Measurements from ENCODE around the gene NOX4. TPM values are rescaled to one million over a fixed set of nuclear protein-coding genes. Genes with fewer than 3 reads are reported as not detected.
"Not testable (repeated sequence)": the region's sequence is repeated elsewhere in the genome, so short reads cannot be mapped to it uniquely, and the experiment has no call there.

NOX4 gene
- total RNA-seq, 4 donors from 2014 or later = 3.9 to 23.7 (median 5.6) TPM

- H3K27ac ChIP-seq = no peak overlapping the region
- H3K4me3 ChIP-seq = no peak overlapping the region
- no peak for ATAC-seq
- TF ChIP-seq POLR2A (IDR thresholded peaks at IDR 0.05) (no peak), CTCF (IDR thresholded peaks at IDR 0.05) (no peak)
- no peaks in the 10 kb centered on the region for H3K27me3 ChIP-seq
- no peaks in the 10 kb centered on the region for H3K4me1 ChIP-seq
- no peaks in the 10 kb centered on the region for H3K36me3 ChIP-seq
- H3K9me3 ChIP-seq = peaks cover 0 to 6% (median 0%) of the 10 kb centered on the region in 3 donors
- 81 to 92% methylated on average over 1 of the region's 1 CpG for WGBS, 2 donors (ENCODE audit: low coverage in 1 of 2)
Observed at GRCh38 chr11:89441606-89442005, 49.6 kb downstream of the NOX4 start.

DNA sequence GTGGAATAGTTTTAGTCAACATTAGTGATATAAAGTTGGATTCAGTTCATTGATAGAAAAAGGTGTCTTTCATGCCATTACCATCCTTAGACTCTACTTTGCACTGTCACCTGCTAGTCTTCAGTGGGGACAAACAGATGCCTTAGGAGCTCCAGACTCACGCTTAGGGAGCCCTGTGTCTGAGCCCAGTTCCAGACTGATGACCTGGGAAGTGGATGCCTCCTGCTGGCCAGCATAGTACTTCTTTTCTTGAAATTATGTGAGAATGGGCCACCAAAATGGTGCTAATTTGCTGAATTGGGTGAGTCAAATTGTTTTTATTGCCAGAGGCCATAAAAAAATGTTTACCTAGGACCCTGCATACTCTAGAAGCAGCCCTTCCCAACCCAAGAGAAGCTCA lies 53.9 kb downstream of the NOX4 start:
- no peaks in the 10 kb centered on the region for H3K27me3 ChIP-seq
- H3K9me3 ChIP-seq = no peaks in the 10 kb centered on the region
- H3K4me1 ChIP-seq = no peaks in the 10 kb centered on the region
- ATAC-seq = no peak
- H3K27ac ChIP-seq = no peak overlapping the region
- 100% methylated on average over 1 of the region's 1 CpG; no CpG with 5 or more reads in 1 of the 2 donors for WGBS, 2 donors (ENCODE audit: low coverage in 1 of 2)
- no peak overlapping the region for H3K4me3 ChIP-seq
- no peak for TF ChIP-seq POLR2A (IDR thresholded peaks at IDR 0.05)
- TF ChIP-seq POLR2AphosphoS5 (IDR thresholded peaks at IDR 0.05) = no peak
- no peak for TF ChIP-seq EP300 (IDR thresholded peaks at IDR 0.05)
- H3K36me3 ChIP-seq = no peaks in the 10 kb centered on the region

GRCh38 chr11:89436071-89436470 lies 55.1 kb downstream of the NOX4 start:
- Histone ChIP-seq H3K9me3 (no peaks in the 10 kb centered on the region), H3K4me1 (no peaks in the 10 kb centered on the region), H3K27ac (no peak overlapping the region), H3K27me3 (no peaks in the 10 kb centered on the region), H3K36me3 (no peaks in the 10 kb centered on the region), H3K4me3 (no peak overlapping the region)
- 18 to 43% methylated on average over 3 of the region's 3 CpGs for WGBS, 2 donors (ENCODE audit: low coverage in 1 of 2)
- no peak for ATAC-seq
- TF ChIP-seq POLR2A (IDR thresholded peaks at IDR 0.05) (no peak), POLR2AphosphoS5 (IDR thresholded peaks at IDR 0.05) (no peak), CTCF (IDR thresholded peaks at IDR 0.05) (no peak), EP300 (IDR thresholded peaks at IDR 0.05) (no peak)

GRCh38 chr11:89433278-89433677 lies 57.9 kb downstream of the NOX4 start:
- H3K4me1 ChIP-seq = no peaks in the 10 kb centered on the region
- no peak overlapping the region for H3K27ac ChIP-seq
- no peak for ATAC-seq
- no peak overlapping the region for H3K4me3 ChIP-seq
- H3K36me3 ChIP-seq = no peaks in the 10 kb centered on the region
- no peaks in the 10 kb centered on the region for H3K9me3 ChIP-seq
- TF ChIP-seq EP300 (IDR thresholded peaks at IDR 0.05) (no peak), POLR2AphosphoS5 (IDR thresholded peaks at IDR 0.05) (no peak), CTCF (IDR thresholded peaks at IDR 0.05) (no peak), POLR2A (IDR thresholded peaks at IDR 0.05) (no peak)
- no peaks in the 10 kb centered on the region for H3K27me3 ChIP-seq
- 72 to 83% methylated on average over 1 of the region's 1 CpG for WGBS, 2 donors (ENCODE audit: low coverage in 1 of 2)

GRCh38 chr11:89432182-89432581 lies 59.0 kb downstream of the NOX4 start:
- not testable (repeated sequence) for H3K27me3 ChIP-seq, H3K9me3 ChIP-seq, H3K4me1 ChIP-seq, ATAC-seq, H3K4me3 ChIP-seq, H3K36me3 ChIP-seq, H3K27ac ChIP-seq
- 94 to 100% methylated on average over 1 to 3 of the region's 3 CpGs for WGBS, 2 donors (ENCODE audit: low coverage in 1 of 2)

GRCh38 chr11:89426501-89426900 lies 64.7 kb downstream of the NOX4 start:
- H3K27me3 ChIP-seq, H3K36me3 ChIP-seq, ATAC-seq, H3K27ac ChIP-seq, H3K4me3 ChIP-seq, H3K9me3 ChIP-seq, H3K4me1 ChIP-seq: not testable (repeated sequence)
- 88% methylated on average over 4 of the region's 7 CpGs; no CpG with 5 or more reads in 1 of the 2 donors for WGBS, 2 donors (ENCODE audit: low coverage in 1 of 2)

DNA sequence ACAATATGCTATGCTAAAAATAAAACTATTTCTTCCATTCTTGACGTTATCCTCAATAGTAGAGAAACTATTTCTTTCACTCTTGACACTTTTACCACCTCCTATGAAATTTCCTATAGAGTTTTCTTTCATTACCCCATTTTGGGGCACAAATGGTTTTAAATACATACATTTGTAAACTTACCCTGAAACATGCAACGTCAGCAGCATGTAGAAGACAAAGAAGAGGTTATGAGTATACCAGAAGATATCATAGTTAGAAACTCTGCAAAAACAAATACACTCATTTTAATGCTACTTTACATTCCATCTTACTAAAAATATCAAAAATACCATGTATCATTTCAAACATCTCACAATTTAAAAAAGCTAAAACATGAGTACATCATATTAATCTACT lies 69.5 kb downstream of the NOX4 start:
- no peaks in the 10 kb centered on the region for H3K4me1 ChIP-seq
- 19 to 46% methylated on average over 2 of the region's 2 CpGs for whole genome bisulfite sequencing, 2 donors (ENCODE audit: low coverage in 1 of 2)
- H3K27ac ChIP-seq = no peak overlapping the region
- H3K9me3 ChIP-seq = peaks cover 0 to 6% (median 0%) of the 10 kb centered on the region in 3 donors
- no peaks in the 10 kb centered on the region for H3K36me3 ChIP-seq
- no peaks in the 10 kb centered on the region for H3K27me3 ChIP-seq
- H3K4me3 ChIP-seq = no peak overlapping the region
- ATAC-seq = no peak
- no peak for TF ChIP-seq CTCF (IDR thresholded peaks at IDR 0.05)
- TF ChIP-seq POLR2A (IDR thresholded peaks at IDR 0.05) = no peak
- TF ChIP-seq POLR2AphosphoS5 (IDR thresholded peaks at IDR 0.05) = no peak
- TF ChIP-seq EP300 (IDR thresholded peaks at IDR 0.05) = no peak
